H9 (cell line): Measurements from ENCODE around the gene CD48. TPM values are rescaled to one million over a fixed set of nuclear protein-coding genes. Genes with fewer than 3 reads are reported as not detected.

ENCODE experiments used
- DNase-seq: peaks from one replicate; pipeline ENCODE4 v3.0.0-alpha.2; 2017
- H2AFZ ChIP-seq: one replicate; pipeline ENCODE4 v1.6.1; 2013; ENCODE audit warnings: mild to moderate bottlenecking, low read length, control low read depth, moderate library complexity
- H2AK5ac ChIP-seq: 2 replicates; pipeline ENCODE4 v1.6.1; 2013; ENCODE audit warnings: low read length, control low read depth, mixed read lengths; ENCODE audit not compliant: insufficient read length
- H2BK120ac ChIP-seq: one replicate; pipeline ENCODE4 v1.6.1; 2013; ENCODE audit warnings: low read depth, mild to moderate bottlenecking, low read length, control low read depth, inconsistent platforms; ENCODE audit not compliant: poor library complexity, severe bottlenecking
- H2BK12ac ChIP-seq: 2 replicates; pipeline ENCODE4 v1.6.1; 2013; ENCODE audit warnings: low read length, control low read depth, mixed read lengths, low read depth; ENCODE audit not compliant: insufficient read length
- H2BK15ac ChIP-seq: 2 replicates; pipeline ENCODE4 v1.6.1; 2013; ENCODE audit warnings: low read depth, low read length, control low read depth
- H2BK20ac ChIP-seq: one replicate; pipeline ENCODE4 v1.6.1; 2013; ENCODE audit warnings: low read depth, mild to moderate bottlenecking, low read length, control low read depth, inconsistent platforms; ENCODE audit not compliant: poor library complexity, severe bottlenecking
- H2BK5ac ChIP-seq: 2 replicates; pipeline ENCODE4 v1.6.1; 2013; ENCODE audit warnings: low read length, control low read depth, mixed read lengths; ENCODE audit not compliant: insufficient read length
- H3K14ac ChIP-seq: 2 replicates; pipeline ENCODE4 v1.6.1; 2013; ENCODE audit warnings: low read length, control low read depth; ENCODE audit not compliant: insufficient read depth
- H3K18ac ChIP-seq: 2 replicates; pipeline ENCODE4 v1.6.1; 2013; ENCODE audit warnings: low read depth, mild to moderate bottlenecking, mixed read lengths, low read length, control low read depth; ENCODE audit not compliant: insufficient read length
- H3K23ac ChIP-seq: 2 replicates; pipeline ENCODE4 v1.6.1; 2013; ENCODE audit warnings: low read length, control low read depth, mixed read lengths, low read depth; ENCODE audit not compliant: insufficient read length
- H3K23me2 ChIP-seq: 2 replicates; pipeline ENCODE4 v1.6.1; 2013; ENCODE audit warnings: low read depth, mild to moderate bottlenecking, mixed read lengths, low read length, control low read depth; ENCODE audit not compliant: insufficient read length, poor library complexity, severe bottlenecking
- H3K27ac ChIP-seq: 2 replicates; pipeline ENCODE4 v1.5.1; 2013; ENCODE audit warnings: low read length, control low read depth, mixed read lengths, low read depth; ENCODE audit not compliant: insufficient read length
- H3K27me3 ChIP-seq: 2 replicates; pipeline ENCODE4 v1.6.1; 2013; ENCODE audit warnings: low read length, control low read depth, inconsistent platforms; ENCODE audit not compliant: insufficient read depth
- H3K4ac ChIP-seq: 2 replicates; pipeline ENCODE4 v1.6.1; 2013; ENCODE audit warnings: low read depth, mild to moderate bottlenecking, control low read depth, inconsistent platforms, low read length, moderate library complexity
- H3K4me1 ChIP-seq: 2 replicates; pipeline ENCODE4 v1.6.1; 2013; ENCODE audit warnings: low read length, control low read depth, inconsistent platforms; ENCODE audit not compliant: insufficient read depth
- H3K4me2 ChIP-seq: 2 replicates; pipeline ENCODE4 v1.6.1; 2013; ENCODE audit warnings: low read length, control low read depth, mixed read lengths; ENCODE audit not compliant: insufficient read length, insufficient read depth
- H3K56ac ChIP-seq: 2 replicates; pipeline ENCODE4 v1.6.1; 2013; ENCODE audit warnings: low read depth, mild to moderate bottlenecking, mixed read lengths, low read length, control low read depth; ENCODE audit not compliant: insufficient read length
- H3K79me1 ChIP-seq: 2 replicates; pipeline ENCODE4 v1.6.1; 2013; ENCODE audit warnings: low read depth, mild to moderate bottlenecking, moderate library complexity, low read length, control low read depth, inconsistent platforms; ENCODE audit not compliant: insufficient read depth, poor library complexity, severe bottlenecking
- H3K79me2 ChIP-seq: 2 replicates; pipeline ENCODE4 v1.6.1; 2013; ENCODE audit warnings: low read length, control low read depth, inconsistent platforms; ENCODE audit not compliant: insufficient read depth
- H3K9ac ChIP-seq: 2 replicates; pipeline ENCODE4 v1.6.1; 2013; ENCODE audit warnings: low read length, control low read depth, mixed read lengths; ENCODE audit not compliant: insufficient read length; ENCODE audit errors: extremely low read depth
- H3K9me3 ChIP-seq: one replicate; pipeline ENCODE4 v1.6.1; 2013; ENCODE audit warnings: low read depth, low read length, inconsistent platforms; ENCODE audit not compliant: control insufficient read depth
- H3T11ph ChIP-seq: one replicate; pipeline ENCODE4 v1.6.1; 2013; ENCODE audit warnings: mild to moderate bottlenecking, low read length, control low read depth, inconsistent platforms
- H4K20me1 ChIP-seq: one replicate; pipeline ENCODE4 v1.6.1; 2013; ENCODE audit not compliant: control insufficient read depth, insufficient read length, insufficient read depth
- H4K5ac ChIP-seq: 2 replicates; pipeline ENCODE4 v1.6.1; 2013; ENCODE audit warnings: low read depth, mild to moderate bottlenecking, mixed read lengths, low read length, control low read depth; ENCODE audit not compliant: insufficient read length
- H4K8ac ChIP-seq: replicated peaks from 2 replicates; pipeline ENCODE4 v1.6.1; 2013; ENCODE audit warnings: low read length, control low read depth, mixed read lengths, low read depth; ENCODE audit not compliant: insufficient read length
- H4K91ac ChIP-seq: 2 replicates; pipeline ENCODE4 v1.6.1; 2013; ENCODE audit warnings: low read depth, mild to moderate bottlenecking, moderate library complexity, mixed read lengths, low read length, control low read depth; ENCODE audit not compliant: insufficient read length
- H3K27ac Mint-ChIP-seq, 3 experiments: 2 replicates in 2 of 3; 3 replicates in 1 of 3; pipeline ENCODE4 v1.8.0; 2020 to 2021; ENCODE audit warnings: mixed read lengths in 3 of 3, mild to moderate bottlenecking in 1 of 3, moderate library complexity in 1 of 3
- H3K27me3 Mint-ChIP-seq: 2 replicates; pipeline ENCODE4 v1.8.0; 2021; ENCODE audit warnings: low read depth, mild to moderate bottlenecking, moderate library complexity, mixed read lengths
- H3K36me3 Mint-ChIP-seq, 3 experiments: 2 replicates in 2 of 3; 3 replicates in 1 of 3; pipeline ENCODE4 v1.8.0; 2020 to 2021; ENCODE audit warnings: low read depth in 3 of 3, mixed read lengths in 3 of 3; ENCODE audit not compliant: insufficient read depth in 1 of 3
- H3K4me1 Mint-ChIP-seq, 2 experiments: 2 replicates each; pipeline ENCODE4 v1.8.0; 2020; ENCODE audit warnings: mixed read lengths in 2 of 2
- H3K4me3 Mint-ChIP-seq, 2 experiments: 2 replicates in 1 of 2; 3 replicates in 1 of 2; pipeline ENCODE4 v1.8.0; 2020 to 2021; ENCODE audit warnings: mild to moderate bottlenecking in 2 of 2, mixed read lengths in 2 of 2, moderate library complexity in 1 of 2
- H3K9me3 Mint-ChIP-seq, 2 experiments: 2 replicates in 1 of 2; 3 replicates in 1 of 2; pipeline ENCODE4 v1.8.0; 2020; ENCODE audit warnings: mild to moderate bottlenecking in 2 of 2, mixed read lengths in 2 of 2, moderate library complexity in 1 of 2
- CTCF ChIP-seq: fragments of 200-600 bp; sonication (generic); conservative IDR thresholded peaks from 3 replicates; pipeline ENCODE4 v1.8.0; 2021; ENCODE audit warnings: antibody characterized with exemption, mild to moderate bottlenecking
- WGBS: extraction: QIAGEN DNeasy Blood & Tissue Kit; methylation state at CpG from one replicate; pipeline ENCODE4 v1.1.7; 2013; ENCODE audit warnings: missing lambda C conversion rate, low lambda C conversion rate, mixed read lengths; ENCODE audit not compliant: insufficient read length; ENCODE audit errors: extremely low coverage; 5-methylcytosine and 5-hydroxymethylcytosine counted together
- total RNA-seq: library from RNA; stranded (reverse); gene quantifications from 2 replicates; pipeline ENCODE4 v1.2.1, GENCODE V29; 2021

The CD48 gene
- total RNA-seq, 1 experiment from 2014 or later: not detected

GRCh38 chr1:160651433-160652064, 60.1 kb downstream of the CD48 start:
- Histone ChIP-seq H2BK20ac (no peak overlapping the region), H3K4ac (no peak overlapping the region), H3K9me3 (no peaks in the 10 kb centered on the region), H2BK5ac (peak overlapping the region; percentile 48), H3K56ac (no peak overlapping the region), H3K18ac (peak overlapping the region; percentile 85), H3K23ac (no peak overlapping the region), H3K79me2 (no peaks in the 10 kb centered on the region), H3K14ac (no peak overlapping the region; the same call in 1 of the 2 replicates), H3K27me3 (no peaks in the 10 kb centered on the region), H3T11ph (peak overlapping the region; percentile 55), H3K27ac (peak overlapping the region; percentile 25), H2AFZ (no peak overlapping the region), H3K4me2 (no peak overlapping the region), H3K79me1 (no peaks in the 10 kb centered on the region), H2AK5ac (no peak overlapping the region), H4K5ac (no peak overlapping the region), H2BK15ac (no peak overlapping the region), H3K23me2 (no peaks in the 10 kb centered on the region), H2BK120ac (no peak overlapping the region), H3K9ac (no peak overlapping the region), H3K4me1 (peaks cover 13% of the 10 kb centered on the region; the same call in 1 of the 2 replicates), H4K8ac (no peak overlapping the region), H2BK12ac (peak overlapping the region; percentile 69), H4K91ac (no peak overlapping the region), H4K20me1 (no peaks in the 10 kb centered on the region)
- no peak for DNase-seq
- peak overlapping the region in 1 of 2 experiments; percentile 24; a peak in 1 of 5 replicates for H3K4me3 Mint-ChIP-seq
- peaks cover 37 to 45% of the 10 kb centered on the region in 2 experiments for H3K4me1 Mint-ChIP-seq
- peak overlapping the region; percentile 49 to 99 (median 74); a peak in 5 of 7 replicates for H3K27ac Mint-ChIP-seq
- peaks cover 0 to 5% (median 2%) of the 10 kb centered on the region in 3 experiments; a peak in 3 of 7 replicates for H3K36me3 Mint-ChIP-seq
- H3K27me3 Mint-ChIP-seq: no peaks in the 10 kb centered on the region; the same call in 1 of the 2 replicates
- H3K9me3 Mint-ChIP-seq: no peaks in the 10 kb centered on the region; a peak in 2 of 5 replicates
- no CpG with 5 or more reads among the region's 1 CpG for WGBS
- no peak for TF ChIP-seq CTCF
